ENCODE results near the gene ACOT11.
"Not testable (repeated sequence)": the region's sequence is repeated elsewhere in the genome, so short reads cannot be mapped to it uniquely, and the experiment has no call there.

The ACOT11 gene

DNA sequence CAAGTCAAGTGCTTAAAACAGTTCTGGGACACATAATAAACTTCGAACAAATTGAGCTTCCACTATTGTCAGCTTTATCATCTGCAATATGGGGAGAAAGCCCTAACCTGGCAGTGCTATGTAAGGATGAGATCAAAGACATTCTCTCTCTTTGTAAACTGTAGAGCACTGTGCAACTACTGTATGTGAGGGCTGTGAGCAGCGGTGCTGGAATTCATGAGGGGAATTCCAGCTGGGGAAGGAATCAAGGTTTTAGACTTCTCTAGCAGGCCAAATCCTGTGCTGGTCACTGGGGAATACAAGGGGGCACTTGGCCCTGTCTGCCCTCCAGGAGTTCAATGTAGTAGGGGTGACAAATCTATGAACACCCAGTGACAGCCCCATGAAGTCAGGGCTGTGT, 66.0 kb downstream of the ACOT11 start:
- no peak overlapping the region for H3K27ac ChIP-seq (ENCODE audit: low read depth, low read length)
- H3K9me3 ChIP-seq (ENCODE audit: control insufficient read depth, insufficient read depth, low read depth, low read length), result no peaks in the 10 kb centered on the region
- no peaks in the 10 kb centered on the region for H3K36me3 ChIP-seq (ENCODE audit: control insufficient read depth, insufficient read depth, low read length)
- no peaks in the 10 kb centered on the region for H3K27me3 ChIP-seq (ENCODE audit: control insufficient read depth, insufficient read depth, low read length)
- H3K4me1 ChIP-seq (ENCODE audit: control insufficient read depth, insufficient read depth, low read length), result peaks cover 14% of the 10 kb centered on the region; the same call in 1 of the 2 replicates
- no peak overlapping the region for H3K4me3 ChIP-seq (ENCODE audit: low read depth, low read length)
- no peak overlapping the region for H3K9ac ChIP-seq (ENCODE audit: low read length)

DNA sequence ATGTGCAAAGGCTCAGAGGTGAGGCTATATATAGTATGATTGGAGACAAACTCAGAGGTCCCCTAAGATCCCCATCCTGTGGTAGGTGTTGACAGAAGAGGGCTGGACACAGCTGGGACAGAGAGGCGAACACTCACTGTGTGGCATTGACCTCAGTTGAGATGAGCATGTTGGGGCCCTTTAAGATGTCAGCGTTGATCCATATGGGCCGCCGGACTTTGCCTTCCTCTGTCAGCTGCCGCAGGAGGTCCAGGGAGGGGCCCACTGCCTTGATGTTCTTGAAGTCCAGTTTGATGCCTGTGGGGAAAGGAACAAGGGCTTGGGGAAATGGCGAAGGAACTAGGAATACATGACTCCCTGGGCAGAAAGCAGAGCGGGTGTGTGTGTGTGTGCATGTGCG, 66.5 kb downstream of the ACOT11 start:
- Histone ChIP-seq H3K27me3 (ENCODE audit: control insufficient read depth, insufficient read depth, low read length) (no peaks in the 10 kb centered on the region), H3K9ac (ENCODE audit: low read length) (no peak overlapping the region), H3K4me3 (ENCODE audit: low read depth, low read length) (no peak overlapping the region), H3K36me3 (ENCODE audit: control insufficient read depth, insufficient read depth, low read length) (no peaks in the 10 kb centered on the region), H3K4me1 (ENCODE audit: control insufficient read depth, insufficient read depth, low read length) (peaks cover 14% of the 10 kb centered on the region; the same call in 1 of the 2 replicates), H3K27ac (ENCODE audit: low read depth, low read length) (no peak overlapping the region), H3K9me3 (ENCODE audit: control insufficient read depth, insufficient read depth, low read depth, low read length) (no peaks in the 10 kb centered on the region)

DNA sequence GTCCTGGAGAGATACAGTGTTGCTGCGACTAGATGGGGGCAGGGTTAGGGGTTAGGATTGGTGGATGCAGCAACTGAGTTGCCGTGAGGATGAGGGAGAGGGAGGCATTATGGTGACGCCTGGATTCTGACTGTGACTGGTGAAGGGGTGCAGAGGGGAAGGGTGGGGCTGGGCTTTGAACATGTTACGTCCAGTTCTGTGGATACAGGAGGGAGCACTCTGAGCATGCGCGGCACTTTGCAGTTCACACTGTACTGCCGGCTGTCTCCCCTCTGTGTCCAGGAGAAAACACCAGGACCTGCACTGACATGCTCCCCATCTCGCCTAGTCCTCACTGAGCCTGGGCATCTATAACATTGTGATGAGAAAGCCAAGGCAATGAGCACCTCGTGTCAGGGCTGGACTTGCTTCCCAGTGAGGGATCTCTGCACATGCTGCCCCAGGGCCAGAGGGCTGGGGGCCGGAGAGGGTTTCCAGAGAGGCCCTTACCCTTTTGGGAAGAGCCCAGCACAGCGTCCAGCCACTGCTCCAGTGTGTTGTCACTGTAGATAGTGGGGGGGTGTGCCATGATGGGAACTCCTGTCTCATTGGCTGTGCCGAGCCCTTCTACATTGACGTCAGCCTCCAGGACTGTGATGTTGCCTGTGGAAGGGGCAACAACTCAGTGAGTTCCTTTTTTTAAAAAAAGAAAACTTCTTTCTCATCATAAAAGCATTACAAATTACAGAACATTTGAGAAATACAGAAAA, 67.7 kb downstream of the ACOT11 start:
- peaks cover 13% of the 10 kb centered on the region; the same call in 1 of the 2 replicates for H3K4me1 ChIP-seq (ENCODE audit: control insufficient read depth, insufficient read depth, low read length)
- H3K9ac ChIP-seq (ENCODE audit: low read length), result no peak overlapping the region
- H3K9me3 ChIP-seq (ENCODE audit: control insufficient read depth, insufficient read depth, low read depth, low read length), result no peaks in the 10 kb centered on the region
- no peak overlapping the region for H3K4me3 ChIP-seq (ENCODE audit: low read depth, low read length)
- H3K27ac ChIP-seq (ENCODE audit: low read depth, low read length), result no peak overlapping the region
- H3K27me3 ChIP-seq (ENCODE audit: control insufficient read depth, insufficient read depth, low read length), result no peaks in the 10 kb centered on the region
- H3K36me3 ChIP-seq (ENCODE audit: control insufficient read depth, insufficient read depth, low read length), result no peaks in the 10 kb centered on the region

- no peak overlapping the region for H3K4me3 ChIP-seq (ENCODE audit: low read depth, low read length)
- H3K4me1 ChIP-seq (ENCODE audit: control insufficient read depth, insufficient read depth, low read length), result peaks cover 12% of the 10 kb centered on the region; the same call in 1 of the 2 replicates
Observed at GRCh38 chr1:54619749-54620148, 71.7 kb downstream of the ACOT11 start.

GRCh38 chr1:54623216-54624007, 75.4 kb downstream of the ACOT11 start, which contains the start of gene FAM151A:
TSS of gene FAM151A (minus strand) at chr1:54623525. CDS start at chr1:54623395, 130 bp downstream.
- H3K4me3 ChIP-seq (ENCODE audit: low read depth, low read length), result no peak within 1 kb of the TSS
- no peaks in the 10 kb centered on the region for H3K9me3 ChIP-seq (ENCODE audit: control insufficient read depth, insufficient read depth, low read depth, low read length)
- H3K9ac ChIP-seq (ENCODE audit: low read length), result no peak within 1 kb of the TSS
- no peaks in the 10 kb centered on the region for H3K36me3 ChIP-seq (ENCODE audit: control insufficient read depth, insufficient read depth, low read length)
- H3K27ac ChIP-seq (ENCODE audit: low read depth, low read length), result no peak within 1 kb of the TSS
- no peaks in the 10 kb centered on the region for H3K27me3 ChIP-seq (ENCODE audit: control insufficient read depth, insufficient read depth, low read length)
- peaks cover 5% of the 10 kb centered on the region; the same call in 1 of the 2 replicates for H3K4me1 ChIP-seq (ENCODE audit: control insufficient read depth, insufficient read depth, low read length)

More at GRCh38 chr1:54619749-54620148, 71.7 kb downstream of the ACOT11 start:
- Histone ChIP-seq H3K9ac (ENCODE audit: low read length) (no peak overlapping the region), H3K27me3 (ENCODE audit: control insufficient read depth, insufficient read depth, low read length) (no peaks in the 10 kb centered on the region), H3K27ac (ENCODE audit: low read depth, low read length) (no peak overlapping the region), H3K9me3 (ENCODE audit: control insufficient read depth, insufficient read depth, low read depth, low read length) (no peaks in the 10 kb centered on the region), H3K36me3 (ENCODE audit: control insufficient read depth, insufficient read depth, low read length) (no peaks in the 10 kb centered on the region)

DNA sequence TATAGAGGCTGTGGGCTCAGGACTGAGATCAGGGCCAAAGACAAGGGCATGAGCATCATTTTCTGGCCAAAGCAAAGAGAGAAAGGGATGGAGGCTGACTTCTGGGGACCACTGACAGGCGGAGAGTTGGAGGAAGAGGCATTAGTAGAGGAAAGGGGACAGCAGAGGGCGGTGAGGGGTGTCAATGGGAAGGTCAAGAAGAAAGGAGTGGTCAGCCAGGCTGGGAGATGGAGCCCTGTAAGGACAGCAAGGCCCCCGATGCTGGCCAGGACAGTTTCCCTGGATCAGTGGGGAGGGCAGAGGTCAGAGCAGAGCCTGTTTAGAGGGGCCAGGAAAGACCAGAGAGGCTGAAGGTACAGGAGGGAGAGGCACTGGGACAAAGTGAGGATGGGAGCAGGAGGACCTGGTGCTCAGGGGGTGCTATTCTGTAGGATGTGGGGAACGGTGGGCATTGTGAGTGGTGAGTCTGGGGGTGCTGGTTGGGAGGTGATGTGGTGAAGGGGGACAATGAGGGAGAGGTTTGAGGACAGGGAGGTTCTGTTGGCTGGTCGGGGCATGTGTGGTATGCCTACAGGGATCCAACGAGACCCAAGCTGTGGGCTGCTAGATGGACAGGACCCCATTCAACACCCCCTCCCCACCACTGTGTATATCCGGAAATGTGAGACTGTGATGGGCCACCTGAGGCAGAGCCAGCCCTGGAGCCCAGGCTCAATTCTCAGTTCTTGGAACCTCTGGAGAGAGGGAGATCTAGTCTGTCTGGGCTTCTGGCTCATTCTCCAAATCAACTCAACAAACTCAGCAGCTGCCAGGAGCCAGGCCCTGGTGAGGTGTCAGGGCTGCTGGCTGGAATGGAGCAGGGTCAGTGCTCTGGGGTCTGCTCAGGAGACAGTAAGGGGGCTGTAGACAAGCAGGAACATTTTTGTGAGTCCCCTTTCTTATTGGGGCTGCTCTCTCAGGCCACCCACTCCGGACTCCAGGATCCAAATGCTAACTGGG, 76.7 kb downstream of the ACOT11 start:
- Histone ChIP-seq H3K27ac (ENCODE audit: low read depth, low read length) (no peak overlapping the region), H3K4me1 (ENCODE audit: control insufficient read depth, insufficient read depth, low read length) (peaks cover 3% of the 10 kb centered on the region; the same call in 1 of the 2 replicates), H3K4me3 (ENCODE audit: low read depth, low read length) (no peak overlapping the region), H3K36me3 (ENCODE audit: control insufficient read depth, insufficient read depth, low read length) (no peaks in the 10 kb centered on the region), H3K9ac (ENCODE audit: low read length) (no peak overlapping the region), H3K27me3 (ENCODE audit: control insufficient read depth, insufficient read depth, low read length) (no peaks in the 10 kb centered on the region), H3K9me3 (ENCODE audit: control insufficient read depth, insufficient read depth, low read depth, low read length) (no peaks in the 10 kb centered on the region)

GRCh38 chr1:54627196-54627595, 79.2 kb downstream of the ACOT11 start:
- no peak overlapping the region for H3K9ac ChIP-seq (ENCODE audit: low read length)
- no peaks in the 10 kb centered on the region for H3K4me1 ChIP-seq (ENCODE audit: control insufficient read depth, insufficient read depth, low read length)
- H3K9me3 ChIP-seq (ENCODE audit: control insufficient read depth, insufficient read depth, low read depth, low read length), result peaks cover 10% of the 10 kb centered on the region; the same call in 1 of the 2 replicates
- no peak overlapping the region for H3K27ac ChIP-seq (ENCODE audit: low read depth, low read length)
- H3K36me3 ChIP-seq (ENCODE audit: control insufficient read depth, insufficient read depth, low read length), result no peaks in the 10 kb centered on the region
- H3K4me3 ChIP-seq (ENCODE audit: low read depth, low read length), result no peak overlapping the region
- H3K27me3 ChIP-seq (ENCODE audit: control insufficient read depth, insufficient read depth, low read length), result no peaks in the 10 kb centered on the region

DNA sequence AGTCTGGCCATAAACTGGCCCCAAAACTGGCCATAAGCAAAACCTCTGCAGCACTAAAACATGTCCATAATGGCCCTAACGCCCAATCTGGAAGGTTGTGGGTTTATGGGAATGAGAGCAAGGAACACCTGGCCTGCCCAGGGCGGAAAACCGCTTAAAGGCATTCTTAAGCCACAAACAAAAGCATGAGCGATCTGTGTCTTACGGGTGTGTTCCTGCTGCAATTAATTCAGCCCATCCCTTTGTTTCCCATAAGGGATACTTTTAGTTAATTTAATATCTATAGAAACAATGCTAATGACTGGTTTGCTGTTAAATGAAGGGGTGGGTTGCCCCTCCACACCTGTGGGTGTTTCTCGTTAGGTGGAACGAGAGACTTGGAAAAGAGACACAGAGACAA, 87.8 kb downstream of the ACOT11 start:
- H3K4me3 ChIP-seq (ENCODE audit: low read depth, low read length); H3K27me3 ChIP-seq (ENCODE audit: control insufficient read depth, insufficient read depth, low read length); H3K4me1 ChIP-seq (ENCODE audit: control insufficient read depth, insufficient read depth, low read length); H3K27ac ChIP-seq (ENCODE audit: low read depth, low read length); H3K9ac ChIP-seq (ENCODE audit: low read length); H3K36me3 ChIP-seq (ENCODE audit: control insufficient read depth, insufficient read depth, low read length): not testable (repeated sequence)
- peaks cover 21% of the 10 kb centered on the region for H3K9me3 ChIP-seq (ENCODE audit: control insufficient read depth, insufficient read depth, low read depth, low read length)

- H3K27ac ChIP-seq (ENCODE audit: low read depth, low read length); H3K4me1 ChIP-seq (ENCODE audit: control insufficient read depth, insufficient read depth, low read length); H3K27me3 ChIP-seq (ENCODE audit: control insufficient read depth, insufficient read depth, low read length); H3K36me3 ChIP-seq (ENCODE audit: control insufficient read depth, insufficient read depth, low read length); H3K9ac ChIP-seq (ENCODE audit: low read length); H3K4me3 ChIP-seq (ENCODE audit: low read depth, low read length): not testable (repeated sequence)
- H3K9me3 ChIP-seq (ENCODE audit: control insufficient read depth, insufficient read depth, low read depth, low read length), result peaks cover 16% of the 10 kb centered on the region
Observed at GRCh38 chr1:54636461-54637446, 88.7 kb downstream of the ACOT11 start.

GRCh38 chr1:54640361-54640760, 92.3 kb downstream of the ACOT11 start:
- Histone ChIP-seq H3K4me1 (ENCODE audit: control insufficient read depth, insufficient read depth, low read length) (no peaks in the 10 kb centered on the region), H3K4me3 (ENCODE audit: low read depth, low read length) (no peak overlapping the region), H3K36me3 (ENCODE audit: control insufficient read depth, insufficient read depth, low read length) (no peaks in the 10 kb centered on the region), H3K9me3 (ENCODE audit: control insufficient read depth, insufficient read depth, low read depth, low read length) (peaks cover 25% of the 10 kb centered on the region), H3K27me3 (ENCODE audit: control insufficient read depth, insufficient read depth, low read length) (no peaks in the 10 kb centered on the region), H3K27ac (ENCODE audit: low read depth, low read length) (no peak overlapping the region), H3K9ac (ENCODE audit: low read length) (no peak overlapping the region)
